SK-N-SH (cell line): ENCODE data around the gene PRPF40B. TPM values are rescaled to one million over a fixed set of nuclear protein-coding genes. Genes with fewer than 3 reads are reported as not detected.

Experiments used
- CTCF ChIA-PET: fragments of 300-600, 350-600 bp; formaldehyde crosslinking; extraction: SDS; loops from one replicate; lab custom pipeline; 2021; lab: Yijun Ruan, JAX
- POLR2A ChIA-PET: fragments of 350-600 bp; sonication (Branson Sonifier 250); formaldehyde crosslinking; extraction: SDS; loops from one replicate; lab custom pipeline; 2020; ENCODE audit warnings: antibody characterized with exemption, inconsistent platforms; lab: Yijun Ruan, JAX
- DNase-seq: peaks from one replicate; pipeline ENCODE4 v3.0.0; 2012
- H2AFZ ChIP-seq: fragments of 200-600 bp; sonication (generic); 2 replicates; pipeline ENCODE4 v1.8.1; 2016; ENCODE audit warnings: antibody characterized with exemption, mild to moderate bottlenecking, low read depth
- H3F3A ChIP-seq: fragments of 200-600 bp; sonication (generic); replicated peaks from 2 replicates; pipeline ENCODE3; 2016; ENCODE audit warnings: antibody characterized with exemption, mild to moderate bottlenecking; ENCODE audit not compliant: insufficient read depth
- H3K27ac ChIP-seq, 2 experiments: fragments of 200-500 bp in 1 of 2; fragments of 200-600 bp in 1 of 2; sonication (Bioruptor generic) in 1 of 2; sonication (generic), shearing (Covaris generic) in 1 of 2; 2 replicates each; pipeline versions ENCODE4 v1.5.1 to v1.6.1; 2014 to 2016; ENCODE audit warnings: low read depth in 2 of 2, inconsistent platforms in 1 of 2, low read length in 1 of 2, mild to moderate bottlenecking in 1 of 2, mixed read lengths in 1 of 2
- H3K27me3 ChIP-seq: fragments of 200-600 bp; sonication (generic), shearing (Covaris generic); 2 replicates; pipeline ENCODE4 v1.6.1; 2016; ENCODE audit warnings: mixed run types; ENCODE audit not compliant: insufficient read depth
- H3K36me3 ChIP-seq, 2 experiments: fragments of 200-500 bp in 1 of 2; fragments of 200-600 bp in 1 of 2; sonication (Bioruptor generic) in 1 of 2; sonication (generic) in 1 of 2; replicated peaks in 1 of 2; 2 replicates each; pipeline versions ENCODE3 to v1.5.1; 2014 to 2016; ENCODE audit warnings: low read length in 1 of 2, mild to moderate bottlenecking in 1 of 2; ENCODE audit not compliant: insufficient read depth in 2 of 2, control insufficient read depth in 1 of 2
- H3K4me1 ChIP-seq, 2 experiments: fragments of 200-500 bp in 1 of 2; fragments of 200-600 bp in 1 of 2; sonication (Bioruptor generic) in 1 of 2; sonication (generic), shearing (Covaris generic) in 1 of 2; 2 replicates each; pipeline versions ENCODE4 v1.5.1 to v1.6.1; 2014 to 2016; ENCODE audit warnings: low read depth in 1 of 2, low read length in 1 of 2, mixed run types in 1 of 2; ENCODE audit not compliant: insufficient read depth in 2 of 2, control insufficient read depth in 1 of 2
- H3K4me2 ChIP-seq: fragments of 200-600 bp; sonication (generic), shearing (Covaris generic); 2 replicates; pipeline ENCODE4 v1.6.1; 2017; ENCODE audit warnings: mixed run types
- H3K4me3 ChIP-seq, 2 experiments: fragments of 200-500 bp in 1 of 2; fragments of 200-600 bp in 1 of 2; sonication (Bioruptor generic) in 1 of 2; sonication (generic), shearing (Covaris generic) in 1 of 2; 2 replicates each; pipeline versions ENCODE4 v1.5.1 to v1.8.1; 2014 to 2016; ENCODE audit warnings: low read depth in 2 of 2, inconsistent platforms in 1 of 2, low read length in 1 of 2, mild to moderate bottlenecking in 1 of 2, mixed read lengths in 1 of 2, moderate library complexity in 1 of 2
- H3K79me2 ChIP-seq: fragments of 200-600 bp; sonication (generic); 2 replicates; pipeline ENCODE4 v1.8.1; 2017; ENCODE audit warnings: mild to moderate bottlenecking; ENCODE audit not compliant: insufficient read depth
- H3K9ac ChIP-seq: fragments of 200-600 bp; sonication (generic); 2 replicates; pipeline ENCODE4 v1.6.1; 2017; ENCODE audit warnings: mixed run types
- H3K9me2 ChIP-seq: fragments of 200-600 bp; sonication (generic); 2 replicates; pipeline ENCODE4 v1.6.1; 2017; ENCODE audit warnings: mixed run types
- H3K9me3 ChIP-seq: fragments of 200-600 bp; sonication (generic); 2 replicates; pipeline ENCODE4 v1.6.1; 2017; ENCODE audit warnings: mixed run types, mild to moderate bottlenecking, moderate library complexity
- H4K20me1 ChIP-seq: fragments of 200-600 bp; sonication (generic); 2 replicates; pipeline ENCODE4 v1.6.1; 2017; ENCODE audit warnings: mild to moderate bottlenecking, mixed run types; ENCODE audit not compliant: insufficient read depth
- IRF3 ChIP-seq: fragments of 150-350 bp; IDR thresholded peaks from 2 replicates; pipeline ENCODE4 v1.6.1; 2016; ENCODE audit warnings: mild to moderate bottlenecking, low read depth, low read length
- MEF2A ChIP-seq: IDR thresholded peaks from 2 replicates; pipeline ENCODE4 v1.4.0; 2012; ENCODE audit warnings: low read depth, borderline replicate concordance
- PBX3 ChIP-seq: IDR thresholded peaks from 2 replicates; pipeline ENCODE4; 2012
- POLR2AphosphoS5 ChIP-seq: IDR thresholded peaks from 2 replicates; pipeline ENCODE4 v1.6.1; 2012; ENCODE audit warnings: low read depth, low read length
- RAD21 ChIP-seq: IDR thresholded peaks from 2 replicates; pipeline ENCODE4 v1.6.1; 2012; ENCODE audit warnings: mild to moderate bottlenecking, low read length
- RCOR1 ChIP-seq: fragments of 150-350 bp; IDR thresholded peaks from 2 replicates; pipeline ENCODE4 v1.6.1; 2017; ENCODE audit warnings: antibody characterized with exemption, low read length
- REST ChIP-seq: IDR thresholded peaks from 2 replicates; pipeline ENCODE4 v1.6.1; 2012; ENCODE audit warnings: mild to moderate bottlenecking, low read depth, low read length, moderate library complexity
- RFX5 ChIP-seq: IDR thresholded peaks from 2 replicates; pipeline ENCODE4 v1.6.1; 2012; ENCODE audit warnings: mild to moderate bottlenecking, improper control_type of control experiment, low read length
- ZBTB33 ChIP-seq: IDR thresholded peaks from 2 replicates; pipeline ENCODE4 v1.4.0; 2012; ENCODE audit warnings: low read depth, borderline replicate concordance
- WGBS: methylation state at CpG from one replicate; pipeline ENCODE4 v1.1.6; 2017; ENCODE audit warnings: low lambda C conversion rate; 5-methylcytosine and 5-hydroxymethylcytosine counted together
- polyA plus RNA-seq, 3 experiments: library from polyadenylated mRNA; depleted of rRNA; stranded (reverse); fragments of >200 nt; gene quantifications; 2 replicates each; pipeline ENCODE4 v1.2.3, GENCODE V29; 2012

Gene PRPF40B
- polyA plus RNA-seq, 1 of the 3 experiments (the other 2 are of a cell fraction) = 27.0 TPM

- Histone ChIP-seq H3K27ac (no peak overlapping the region), H3K4me2 (no peak overlapping the region), H3K9ac (no peak overlapping the region), H3K36me3 (peaks cover 37 to 59% of the 10 kb centered on the region in 2 experiments), H3K9me3 (no peaks in the 10 kb centered on the region), H3K4me1 (no peaks in the 10 kb centered on the region), H2AFZ (no peak overlapping the region)
- 73% methylated on average over 2 of the region's 2 CpGs for WGBS
- POLR2A ChIA-PET = no interaction called here
- no peak for TF ChIP-seq RAD21
- no peak for TF ChIP-seq PBX3
- TF ChIP-seq ZBTB33 = no peak
- no peak for TF ChIP-seq POLR2AphosphoS5
- no peak for TF ChIP-seq RFX5
- TF ChIP-seq RCOR1 = no peak
- no peak for TF ChIP-seq IRF3
- TF ChIP-seq MEF2A = no peak
- TF ChIP-seq, all 33 proteins: peak for 0
- peaks cover 6% of the 10 kb centered on the region; the same call in 1 of the 2 replicates for H3K79me2 ChIP-seq
- no peaks in the 10 kb centered on the region for H3K27me3 ChIP-seq
- no peak for DNase-seq
- CTCF ChIA-PET = interaction anchor here (1.1 to 30.5 kb wide), 5 partner anchors 10 to 56 kb away, joined by 3 to 590 read pairs (median 7); partner anchors contain the start of gene FMNL3
- H3K9me2 ChIP-seq = no peaks in the 10 kb centered on the region
- no peaks in the 10 kb centered on the region for H4K20me1 ChIP-seq
- peaks cover 5% of the 10 kb centered on the region for H3F3A ChIP-seq
- no peak overlapping the region for H3K4me3 ChIP-seq
These were observed 32.4 kb downstream of the PRPF40B start for GRCh38 chr12:49655595-49656236.

- Histone ChIP-seq H3K4me2 (no peak overlapping the region), H3K9me3 (no peaks in the 10 kb centered on the region), H3K79me2 (peaks cover 22% of the 10 kb centered on the region; the same call in 1 of the 2 replicates), H3K4me3 (no peak overlapping the region), H3K27ac (no peak overlapping the region), H3K36me3 (peaks cover 36 to 38% of the 10 kb centered on the region in 2 experiments), H3K27me3 (no peaks in the 10 kb centered on the region), H3K4me1 (peaks cover 10 to 14% of the 10 kb centered on the region in 2 experiments; a peak in 2 of 4 replicates), H3K9me2 (no peaks in the 10 kb centered on the region), H2AFZ (no peak overlapping the region), H4K20me1 (no peaks in the 10 kb centered on the region), H3F3A (peaks cover 7% of the 10 kb centered on the region), H3K9ac (no peak overlapping the region)
- no peak for DNase-seq
- POLR2A ChIA-PET = no interaction called here
- TF ChIP-seq IRF3 (no peak), REST (no peak)
- CTCF ChIA-PET = interaction anchor here (1.4 to 30.5 kb wide), 2 partner anchors 13 to 54 kb away, joined by 4 to 590 read pairs; partner anchors contain the start of gene FMNL3
- 90% methylated on average over 11 of the region's 13 CpGs for WGBS
These were observed 34.9 kb downstream of the PRPF40B start for GRCh38 chr12:49658276-49658675.
